Fibroblast of peridontal ligament (primary cell): ENCODE measurements around the gene HTR1B.

ENCODE experiments used
- DNase-seq: peaks from one replicate; pipeline ENCODE4 v3.0.0-alpha.2; 2010; ENCODE audit errors: extremely low read depth

Gene HTR1B

GRCh38 chr6:77463308-77463860 is at the start of gene HTR1B:
Gene HTR1B, minus strand, starts transcription at chr6:77463491. Its CDS starts 88 bp downstream, at chr6:77463403.
- DNase-seq = no peak

- DNase-seq = no peak
These were observed 49.3 kb upstream of the HTR1B start for GRCh38 chr6:77512554-77512953.

- no peak for DNase-seq
These were observed 48.6 kb upstream of the HTR1B start for GRCh38 chr6:77511860-77512259.

GRCh38 chr6:77502981-77503380 is 39.7 kb upstream of the HTR1B start:
- no peak for DNase-seq

GRCh38 chr6:77492530-77492929 is 29.2 kb upstream of the HTR1B start:
- no peak for DNase-seq

GRCh38 chr6:77487808-77488425 is 24.6 kb upstream of the HTR1B start:
- no peak for DNase-seq

- DNase-seq = no peak
These were observed 19.7 kb upstream of the HTR1B start for GRCh38 chr6:77482981-77483380.

- DNase-seq = no peak
These were observed 11.7 kb upstream of the HTR1B start for GRCh38 chr6:77474973-77475372.

GRCh38 chr6:77474286-77474956 is 11.1 kb upstream of the HTR1B start:
- DNase-seq = no peak

- DNase-seq = no peak
These were observed 7.7 kb upstream of the HTR1B start for GRCh38 chr6:77470983-77471382.

- no peak for DNase-seq
These were observed 5.6 kb upstream of the HTR1B start for GRCh38 chr6:77468939-77469338.

- peak; percentile 40 for DNase-seq
These were observed 3.5 kb upstream of the HTR1B start for GRCh38 chr6:77466451-77467437.

- peak; percentile 68 for DNase-seq
These were observed 2.8 kb upstream of the HTR1B start for GRCh38 chr6:77466055-77466450.

GRCh38 chr6:77464495-77464867 is 1.2 kb upstream of the HTR1B start:
- no peak for DNase-seq

GRCh38 chr6:77463861-77464494 is 687 bp upstream of the HTR1B start:
- no peak for DNase-seq

- no peak for DNase-seq
These were observed 658 bp downstream of the HTR1B start for GRCh38 chr6:77462359-77463307.

GRCh38 chr6:77461796-77462195 is 1.5 kb downstream of the HTR1B start:
- DNase-seq = no peak

- DNase-seq = no peak
These were observed 4.9 kb downstream of the HTR1B start for GRCh38 chr6:77458421-77458820.

- peak; percentile 95 for DNase-seq
These were observed 5.5 kb downstream of the HTR1B start for GRCh38 chr6:77457720-77458349.
